MCF 10A (cell line): ENCODE results near the gene NTM. TPM values are rescaled to one million over a fixed set of nuclear protein-coding genes. Genes with fewer than 3 reads are reported as not detected.

Experiments used
- BruUV-seq: library from RNA; stranded (reverse); fragments of 400-500 nt; replicated peaks from 2 replicates; lab custom pipeline; 2021; lab: Mats Ljungman, UMichigan
- CTCF ChIA-PET: fragments of 300-600 bp; sonication (Branson Sonifier 250); formaldehyde crosslinking; extraction: SDS; loops from one replicate; lab custom pipeline; 2021; ENCODE audit warnings: antibody characterized with exemption, inconsistent platforms; lab: Yijun Ruan, JAX
- POLR2A ChIA-PET: fragments of 300-600, 350-650 bp; sonication (Branson Sonifier 250); formaldehyde crosslinking; extraction: SDS; loops from one replicate; lab custom pipeline; 2020; ENCODE audit warnings: antibody characterized with exemption, inconsistent platforms; lab: Yijun Ruan, JAX
- DNase-seq: peaks from one replicate; pipeline ENCODE4 v3.0.0-alpha.2; 2018; ENCODE audit not compliant: unreplicated experiment
- H3K27ac Mint-ChIP-seq: one replicate; pipeline ENCODE4 v1.8.0; 2022; ENCODE audit warnings: mild to moderate bottlenecking, low read depth, mixed read lengths; ENCODE audit not compliant: unreplicated experiment
- H3K27me3 Mint-ChIP-seq: one replicate; pipeline ENCODE4 v1.8.0; 2022; ENCODE audit warnings: mixed read lengths; ENCODE audit not compliant: insufficient read depth, unreplicated experiment
- H3K36me3 Mint-ChIP-seq: one replicate; pipeline ENCODE4 v1.8.0; 2022; ENCODE audit warnings: mild to moderate bottlenecking, moderate library complexity, mixed read lengths; ENCODE audit not compliant: insufficient read depth, unreplicated experiment
- H3K4me1 Mint-ChIP-seq: one replicate; pipeline ENCODE4 v1.8.0; 2022; ENCODE audit warnings: mixed read lengths; ENCODE audit not compliant: insufficient read depth, unreplicated experiment
- H3K4me3 Mint-ChIP-seq: one replicate; pipeline ENCODE4 v1.8.0; 2022; ENCODE audit warnings: mild to moderate bottlenecking, moderate library complexity, mixed read lengths; ENCODE audit not compliant: unreplicated experiment
- H3K9me3 Mint-ChIP-seq: one replicate; pipeline ENCODE4 v1.8.0; 2022; ENCODE audit warnings: mixed read lengths; ENCODE audit not compliant: unreplicated experiment
- intact Hi-C: fragments of 100-400 bp; cut with micrococcal nuclease; formaldehyde crosslinking; loops from 2 replicates; pipeline ENCODE4 v1.14.1; 2022
- total RNA-seq: library from RNA; stranded (reverse); gene quantifications from 2 replicates; pipeline ENCODE4 v1.2.3, GENCODE V29; 2022
- TF ChIP-seq, protein P1 (sequence below): fragments of 200-600 bp; IDR thresholded peaks from one replicate; pipeline ENCODE4 v1.8.0; 2022; ENCODE audit warnings: antibody characterized with exemption, mild to moderate bottlenecking; ENCODE audit not compliant: unreplicated experiment

NTM gene
- total RNA-seq, 1 experiment from 2014 or later: not detected

DNA sequence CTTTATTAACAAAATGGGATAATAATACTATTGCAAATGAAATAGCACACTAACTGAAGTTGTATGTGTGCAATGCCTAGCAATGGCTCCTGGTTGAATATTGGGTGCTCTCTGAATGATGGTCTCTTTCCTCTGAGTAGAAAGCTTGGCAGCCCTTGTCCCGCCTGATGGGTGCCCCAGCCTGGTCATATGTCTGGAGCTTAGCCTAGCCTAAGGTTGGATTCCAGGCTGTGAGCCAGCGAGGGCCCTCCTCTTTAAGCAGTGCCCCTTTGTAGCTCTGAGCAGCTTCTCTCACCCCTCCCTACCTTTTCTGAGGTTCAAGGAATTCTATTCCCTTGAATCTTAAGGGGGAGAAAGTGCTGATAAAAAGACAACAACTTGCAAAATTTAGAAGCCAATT, 499.9 kb downstream of the NTM start:
- no TSS peak for BruUV-seq
- DNase-seq: no peak
- intact Hi-C loops: no loop called here
- Mint-ChIP-seq H3K36me3 (no peaks in the 10 kb centered on the region), H3K9me3 (peaks cover 46% of the 10 kb centered on the region), H3K4me1 (no peaks in the 10 kb centered on the region), H3K4me3 (no peak overlapping the region), H3K27ac (no peak overlapping the region), H3K27me3 (no peaks in the 10 kb centered on the region)
- ChIA-PET POLR2A (no interaction called here), CTCF (no interaction called here)
- TF ChIP-seq, protein P1, sequence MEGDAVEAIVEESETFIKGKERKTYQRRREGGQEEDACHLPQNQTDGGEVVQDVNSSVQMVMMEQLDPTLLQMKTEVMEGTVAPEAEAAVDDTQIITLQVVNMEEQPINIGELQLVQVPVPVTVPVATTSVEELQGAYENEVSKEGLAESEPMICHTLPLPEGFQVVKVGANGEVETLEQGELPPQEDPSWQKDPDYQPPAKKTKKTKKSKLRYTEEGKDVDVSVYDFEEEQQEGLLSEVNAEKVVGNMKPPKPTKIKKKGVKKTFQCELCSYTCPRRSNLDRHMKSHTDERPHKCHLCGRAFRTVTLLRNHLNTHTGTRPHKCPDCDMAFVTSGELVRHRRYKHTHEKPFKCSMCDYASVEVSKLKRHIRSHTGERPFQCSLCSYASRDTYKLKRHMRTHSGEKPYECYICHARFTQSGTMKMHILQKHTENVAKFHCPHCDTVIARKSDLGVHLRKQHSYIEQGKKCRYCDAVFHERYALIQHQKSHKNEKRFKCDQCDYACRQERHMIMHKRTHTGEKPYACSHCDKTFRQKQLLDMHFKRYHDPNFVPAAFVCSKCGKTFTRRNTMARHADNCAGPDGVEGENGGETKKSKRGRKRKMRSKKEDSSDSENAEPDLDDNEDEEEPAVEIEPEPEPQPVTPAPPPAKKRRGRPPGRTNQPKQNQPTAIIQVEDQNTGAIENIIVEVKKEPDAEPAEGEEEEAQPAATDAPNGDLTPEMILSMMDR: no peak

GRCh38 chr11:131871006-131871405, 500.6 kb downstream of the NTM start:
- Mint-ChIP-seq H3K4me1 (no peaks in the 10 kb centered on the region), H3K36me3 (no peaks in the 10 kb centered on the region), H3K9me3 (peaks cover 44% of the 10 kb centered on the region), H3K4me3 (no peak overlapping the region), H3K27ac (no peak overlapping the region), H3K27me3 (no peaks in the 10 kb centered on the region)
- BruUV-seq: no TSS peak
- intact Hi-C loops: no loop called here
- TF ChIP-seq, protein P1: no peak
- CTCF ChIA-PET: interaction anchor here (0.7 kb wide), 1 partner anchor 830 kb away, joined by 3 read pairs; no protein-coding TSS in a partner anchor
- POLR2A ChIA-PET: no interaction called here
- no peak for DNase-seq

- TF ChIP-seq, protein P1: no peak
- Mint-ChIP-seq H3K27ac (no peak overlapping the region), H3K36me3 (no peaks in the 10 kb centered on the region), H3K27me3 (no peaks in the 10 kb centered on the region), H3K4me1 (no peaks in the 10 kb centered on the region), H3K9me3 (peaks cover 25% of the 10 kb centered on the region), H3K4me3 (no peak overlapping the region)
- CTCF ChIA-PET: interaction anchor here (0.7 kb wide), 1 partner anchor 15 kb away, joined by 3 read pairs; no protein-coding TSS in a partner anchor
- intact Hi-C loops: no loop called here
- POLR2A ChIA-PET: no interaction called here
- no TSS peak for BruUV-seq
- no peak for DNase-seq
Observed at GRCh38 chr11:131874070-131874469, 503.7 kb downstream of the NTM start.

DNA sequence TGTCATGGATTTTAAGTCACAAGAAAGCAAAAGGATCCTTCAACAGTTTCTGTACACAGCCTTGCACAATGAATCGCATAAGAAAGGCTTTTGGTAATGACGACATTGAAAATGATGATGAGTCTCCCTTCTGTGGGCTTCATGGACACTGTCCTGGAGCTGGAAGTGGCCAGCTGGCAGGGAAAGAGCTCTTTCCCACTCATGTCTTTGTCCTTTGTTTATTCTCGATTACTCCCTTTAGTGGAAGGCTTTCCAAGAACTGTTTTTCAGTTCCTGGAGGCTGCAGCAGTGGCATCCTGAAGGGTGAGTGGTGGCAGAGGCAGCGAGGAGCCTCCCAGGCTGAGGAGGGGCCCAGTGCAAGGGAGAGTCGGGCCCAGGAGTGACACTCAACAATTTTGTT, 505.2 kb downstream of the NTM start:
- Mint-ChIP-seq H3K9me3 (peaks cover 25% of the 10 kb centered on the region), H3K4me1 (no peaks in the 10 kb centered on the region), H3K36me3 (no peaks in the 10 kb centered on the region), H3K27me3 (no peaks in the 10 kb centered on the region), H3K4me3 (no peak overlapping the region), H3K27ac (no peak overlapping the region)
- POLR2A ChIA-PET: no interaction called here
- no TSS peak for BruUV-seq
- DNase-seq: no peak
- TF ChIP-seq, protein P1: no peak
- intact Hi-C loops: no loop called here
- CTCF ChIA-PET: interaction anchor here (0.7 kb wide), 1 partner anchor 545 kb away, joined by 3 read pairs; no protein-coding TSS in a partner anchor
